Activated T-cell treated with anti-CD3 and anti-CD28 coated beads, Interleukin-2, amount 50 U/mL, for 1 hour (primary cell): ENCODE measurements around the gene PROC.

Experiments used
- DNase-seq: peaks from one replicate; pipeline ENCODE4 v3.0.0-alpha.2; 2020

The PROC gene

GRCh38 chr2:127414638-127415592 is 3.3 kb upstream of the PROC start:
- no peak for DNase-seq

DNA sequence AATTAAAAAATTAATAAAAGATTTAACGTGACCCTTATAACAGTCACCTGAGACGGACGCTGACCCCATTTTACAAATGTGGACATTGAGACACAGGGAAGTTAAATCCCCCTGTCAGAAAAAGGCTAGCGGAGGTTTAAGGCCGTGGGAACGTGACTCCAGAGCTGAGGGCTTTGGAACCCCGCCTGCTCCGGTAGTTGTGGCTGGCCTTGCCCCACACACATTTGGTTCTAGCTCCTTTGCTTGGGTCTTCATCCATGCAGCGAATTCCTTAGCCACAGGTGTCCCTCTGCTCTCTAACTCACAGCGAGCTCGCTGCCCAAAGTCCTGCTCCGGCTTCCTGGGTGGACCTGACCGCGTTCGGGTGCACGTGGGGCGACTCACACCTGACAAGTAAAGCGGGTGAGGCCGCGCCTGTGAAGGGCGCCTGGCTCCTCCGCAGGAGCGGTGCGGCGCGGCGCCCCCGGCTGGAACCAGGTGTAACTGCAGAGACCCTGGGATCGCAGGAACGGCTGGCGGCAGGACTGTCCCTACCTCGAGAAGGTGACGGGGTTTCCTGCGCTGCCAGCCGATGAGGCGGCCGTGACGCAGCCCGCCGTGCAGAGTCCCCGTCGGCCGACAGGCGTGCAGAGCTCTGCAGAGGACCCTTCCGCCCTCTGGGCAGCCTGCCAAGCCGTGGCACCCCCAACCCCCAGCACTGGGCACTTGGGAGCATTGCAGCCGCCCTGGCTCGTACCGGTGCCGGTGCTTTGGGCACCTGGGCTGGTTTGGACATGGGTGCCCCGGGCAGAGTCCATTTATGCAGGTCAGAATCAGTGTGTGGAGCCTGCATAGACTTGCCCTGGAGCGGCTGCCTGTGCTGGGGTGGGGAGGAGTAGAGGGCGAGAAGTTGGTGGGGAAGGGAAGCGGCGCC is 2.4 kb upstream of the PROC start:
- peak; percentile 88 for DNase-seq

- no peak for DNase-seq
Measured at GRCh38 chr2:127416506-127417001, 1.7 kb upstream of the PROC start.

GRCh38 chr2:127417406-127417805 is 821 bp upstream of the PROC start:
- no peak for DNase-seq

DNA sequence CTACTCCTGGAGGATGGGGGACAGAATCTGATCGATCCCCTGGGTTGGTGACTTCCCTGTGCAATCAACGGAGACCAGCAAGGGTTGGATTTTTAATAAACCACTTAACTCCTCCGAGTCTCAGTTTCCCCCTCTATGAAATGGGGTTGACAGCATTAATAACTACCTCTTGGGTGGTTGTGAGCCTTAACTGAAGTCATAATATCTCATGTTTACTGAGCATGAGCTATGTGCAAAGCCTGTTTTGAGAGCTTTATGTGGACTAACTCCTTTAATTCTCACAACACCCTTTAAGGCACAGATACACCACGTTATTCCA is 844 bp downstream of the PROC start:
- DNase-seq, result no peak

DNA sequence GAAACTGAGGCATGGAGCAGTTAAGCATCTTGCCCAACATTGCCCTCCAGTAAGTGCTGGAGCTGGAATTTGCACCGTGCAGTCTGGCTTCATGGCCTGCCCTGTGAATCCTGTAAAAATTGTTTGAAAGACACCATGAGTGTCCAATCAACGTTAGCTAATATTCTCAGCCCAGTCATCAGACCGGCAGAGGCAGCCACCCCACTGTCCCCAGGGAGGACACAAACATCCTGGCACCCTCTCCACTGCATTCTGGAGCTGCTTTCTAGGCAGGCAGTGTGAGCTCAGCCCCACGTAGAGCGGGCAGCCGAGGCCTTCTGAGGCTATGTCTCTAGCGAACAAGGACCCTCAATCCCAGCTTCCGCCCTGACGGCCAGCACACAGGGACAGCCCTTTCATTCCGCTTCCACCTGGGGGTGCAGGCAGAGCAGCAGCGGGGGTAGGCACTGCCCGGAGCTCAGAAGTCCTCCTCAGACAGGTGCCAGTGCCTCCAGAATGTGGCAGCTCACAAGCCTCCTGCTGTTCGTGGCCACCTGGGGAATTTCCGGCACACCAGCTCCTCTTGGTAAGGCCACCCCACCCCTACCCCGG is 1.3 kb downstream of the PROC start:
- DNase-seq, result no peak

DNA sequence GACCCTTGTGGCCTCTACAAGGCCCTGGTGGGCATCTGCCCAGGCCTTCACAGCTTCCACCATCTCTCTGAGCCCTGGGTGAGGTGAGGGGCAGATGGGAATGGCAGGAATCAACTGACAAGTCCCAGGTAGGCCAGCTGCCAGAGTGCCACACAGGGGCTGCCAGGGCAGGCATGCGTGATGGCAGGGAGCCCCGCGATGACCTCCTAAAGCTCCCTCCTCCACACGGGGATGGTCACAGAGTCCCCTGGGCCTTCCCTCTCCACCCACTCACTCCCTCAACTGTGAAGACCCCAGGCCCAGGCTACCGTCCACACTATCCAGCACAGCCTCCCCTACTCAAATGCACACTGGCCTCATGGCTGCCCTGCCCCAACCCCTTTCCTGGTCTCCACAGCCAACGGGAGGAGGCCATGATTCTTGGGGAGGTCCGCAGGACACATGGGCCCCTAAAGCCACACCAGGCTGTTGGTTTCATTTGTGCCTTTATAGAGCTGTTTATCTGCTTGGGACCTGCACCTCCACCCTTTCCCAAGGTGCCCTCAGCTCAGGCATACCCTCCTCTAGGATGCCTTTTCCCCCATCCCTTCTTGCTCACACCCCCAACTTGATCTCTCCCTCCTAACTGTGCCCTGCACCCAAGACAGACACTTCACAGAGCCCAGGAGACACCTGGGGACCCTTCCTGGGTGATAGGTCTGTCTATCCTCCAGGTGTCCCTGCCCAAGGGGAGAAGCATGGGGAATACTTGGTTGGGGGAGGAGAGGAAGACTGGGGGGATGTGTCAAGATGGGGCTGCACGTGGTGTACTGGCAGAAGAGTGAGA is 2.0 kb downstream of the PROC start:
- DNase-seq, result no peak

DNA sequence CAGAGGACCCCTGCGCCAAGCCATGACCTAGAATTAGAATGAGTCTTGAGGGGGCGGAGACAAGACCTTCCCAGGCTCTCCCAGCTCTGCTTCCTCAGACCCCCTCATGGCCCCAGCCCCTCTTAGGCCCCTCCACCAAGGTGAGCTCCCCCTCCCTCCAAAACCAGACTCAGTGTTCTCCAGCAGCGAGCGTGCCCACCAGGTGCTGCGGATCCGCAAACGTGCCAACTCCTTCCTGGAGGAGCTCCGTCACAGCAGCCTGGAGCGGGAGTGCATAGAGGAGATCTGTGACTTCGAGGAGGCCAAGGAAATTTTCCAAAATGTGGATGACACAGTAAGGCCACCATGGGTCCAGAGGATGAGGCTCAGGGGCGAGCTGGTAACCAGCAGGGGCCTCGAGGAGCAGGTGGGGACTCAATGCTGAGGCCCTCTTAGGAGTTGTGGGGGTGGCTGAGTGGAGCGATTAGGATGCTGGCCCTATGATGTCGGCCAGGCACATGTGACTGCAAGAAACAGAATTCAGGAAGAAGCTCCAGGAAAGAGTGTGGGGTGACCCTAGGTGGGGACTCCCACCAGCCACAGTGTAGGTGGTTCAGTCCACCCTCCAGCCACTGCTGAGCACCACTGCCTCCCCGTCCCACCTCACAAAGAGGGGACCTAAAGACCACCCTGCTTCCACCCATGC is 3.0 kb downstream of the PROC start:
- no peak for DNase-seq

DNA sequence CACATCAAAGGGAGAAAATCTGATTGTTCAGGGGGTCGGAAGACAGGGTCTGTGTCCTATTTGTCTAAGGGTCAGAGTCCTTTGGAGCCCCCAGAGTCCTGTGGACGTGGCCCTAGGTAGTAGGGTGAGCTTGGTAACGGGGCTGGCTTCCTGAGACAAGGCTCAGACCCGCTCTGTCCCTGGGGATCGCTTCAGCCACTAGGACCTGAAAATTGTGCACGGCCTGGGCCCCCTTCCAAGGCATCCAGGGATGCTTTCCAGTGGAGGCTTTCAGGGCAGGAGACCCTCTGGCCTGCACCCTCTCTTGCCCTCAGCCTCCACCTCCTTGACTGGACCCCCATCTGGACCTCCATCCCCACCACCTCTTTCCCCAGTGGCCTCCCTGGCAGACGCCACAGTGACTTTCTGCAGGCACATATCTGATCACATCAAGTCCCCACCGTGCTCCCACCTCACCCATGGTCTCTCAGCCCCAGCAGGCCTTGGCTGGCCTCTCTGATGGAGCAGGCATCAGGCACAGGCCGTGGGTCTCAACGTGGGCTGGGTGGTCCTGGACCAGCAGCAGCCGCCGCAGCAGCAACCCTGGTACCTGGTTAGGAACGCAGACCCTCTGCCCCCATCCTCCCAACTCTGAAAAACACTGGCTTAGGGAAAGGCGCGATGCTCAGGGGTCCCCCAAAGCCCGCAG is 3.8 kb downstream of the PROC start:
- no peak for DNase-seq

DNA sequence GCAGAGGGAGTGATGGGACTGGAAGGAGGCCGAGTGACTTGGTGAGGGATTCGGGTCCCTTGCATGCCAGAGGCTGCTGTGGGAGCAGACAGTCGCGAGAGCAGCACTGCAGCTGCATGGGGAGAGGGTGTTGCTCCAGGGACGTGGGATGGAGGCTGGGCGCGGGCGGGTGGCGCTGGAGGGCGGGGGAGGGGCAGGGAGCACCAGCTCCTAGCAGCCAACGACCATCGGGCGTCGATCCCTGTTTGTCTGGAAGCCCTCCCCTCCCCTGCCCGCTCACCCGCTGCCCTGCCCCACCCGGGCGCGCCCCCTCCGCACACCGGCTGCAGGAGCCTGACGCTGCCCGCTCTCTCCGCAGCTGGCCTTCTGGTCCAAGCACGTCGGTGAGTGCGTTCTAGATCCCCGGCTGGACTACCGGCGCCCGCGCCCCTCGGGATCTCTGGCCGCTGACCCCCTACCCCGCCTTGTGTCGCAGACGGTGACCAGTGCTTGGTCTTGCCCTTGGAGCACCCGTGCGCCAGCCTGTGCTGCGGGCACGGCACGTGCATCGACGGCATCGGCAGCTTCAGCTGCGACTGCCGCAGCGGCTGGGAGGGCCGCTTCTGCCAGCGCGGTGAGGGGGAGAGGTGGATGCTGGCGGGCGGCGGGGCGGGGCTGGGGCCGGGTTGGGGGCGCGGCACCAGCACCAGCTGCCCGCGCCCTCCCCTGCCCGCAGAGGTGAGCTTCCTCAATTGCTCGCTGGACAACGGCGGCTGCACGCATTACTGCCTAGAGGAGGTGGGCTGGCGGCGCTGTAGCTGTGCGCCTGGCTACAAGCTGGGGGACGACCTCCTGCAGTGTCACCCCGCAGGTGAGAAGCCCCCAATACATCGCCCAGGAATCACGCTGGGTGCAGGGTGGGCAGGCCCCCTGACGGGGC is 4.6 kb downstream of the PROC start:
- DNase-seq, result no peak

GRCh38 chr2:127423478-127423843 is 5.2 kb downstream of the PROC start:
- DNase-seq, result no peak

GRCh38 chr2:127423880-127424279 is 5.7 kb downstream of the PROC start:
- no peak for DNase-seq

- DNase-seq, result no peak
Measured at GRCh38 chr2:127424598-127425520, 6.6 kb downstream of the PROC start.

GRCh38 chr2:127425540-127426490 is 7.6 kb downstream of the PROC start:
- DNase-seq, result no peak

DNA sequence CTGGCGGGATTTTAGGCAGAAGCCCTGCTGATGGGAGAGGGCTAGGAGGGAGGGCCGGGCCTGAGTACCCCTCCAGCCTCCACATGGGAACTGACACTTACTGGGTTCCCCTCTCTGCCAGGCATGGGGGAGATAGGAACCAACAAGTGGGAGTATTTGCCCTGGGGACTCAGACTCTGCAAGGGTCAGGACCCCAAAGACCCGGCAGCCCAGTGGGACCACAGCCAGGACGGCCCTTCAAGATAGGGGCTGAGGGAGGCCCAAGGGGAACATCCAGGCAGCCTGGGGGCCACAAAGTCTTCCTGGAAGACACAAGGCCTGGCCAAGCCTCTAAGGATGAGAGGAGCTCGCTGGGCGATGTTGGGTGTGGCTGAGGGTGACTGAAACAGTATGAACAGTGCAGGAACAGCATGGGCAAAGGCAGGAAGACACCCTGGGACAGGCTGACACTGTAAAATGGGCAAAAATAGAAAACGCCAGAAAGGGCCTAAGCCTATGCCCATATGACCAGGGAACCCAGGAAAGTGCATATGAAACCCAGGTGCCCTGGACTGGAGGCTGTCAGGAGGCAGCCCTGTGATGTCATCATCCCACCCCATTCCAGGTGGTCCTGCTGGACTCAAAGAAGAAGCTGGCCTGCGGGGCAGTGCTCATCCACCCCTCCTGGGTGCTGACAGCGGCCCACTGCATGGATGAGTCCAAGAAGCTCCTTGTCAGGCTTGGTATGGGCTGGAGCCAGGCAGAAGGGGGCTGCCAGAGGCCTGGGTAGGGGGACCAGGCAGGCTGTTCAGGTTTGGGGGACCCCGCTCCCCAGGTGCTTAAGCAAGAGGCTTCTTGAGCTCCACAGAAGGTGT is 8.5 kb downstream of the PROC start:
- no peak for DNase-seq

GRCh38 chr2:127427376-127428056 is 9.3 kb downstream of the PROC start:
- DNase-seq, result no peak
